HG02973 (cell line): ENCODE results near the gene PTPRG.

Source experiments
- ATAC-seq: cut with Tn5 transposase; IDR thresholded peaks from one replicate; pipeline ENCODE4 v1.9.1; 2021; ENCODE audit warnings: moderate library complexity; ENCODE audit not compliant: unreplicated experiment

PTPRG gene

GRCh38 chr3:62128681-62129080, 567.3 kb downstream of the PTPRG start:
- ATAC-seq: no peak

GRCh38 chr3:62131050-62131449, 569.7 kb downstream of the PTPRG start:
- no peak for ATAC-seq

- ATAC-seq: no peak
These were observed 570.2 kb downstream of the PTPRG start for GRCh38 chr3:62131620-62132019.

GRCh38 chr3:62132027-62132602, 570.7 kb downstream of the PTPRG start:
- no peak for ATAC-seq

GRCh38 chr3:62133015-62133414, 571.6 kb downstream of the PTPRG start:
- ATAC-seq: no peak

- ATAC-seq: no peak
These were observed 572.7 kb downstream of the PTPRG start for GRCh38 chr3:62134061-62134496.

- ATAC-seq: no peak
These were observed 574.4 kb downstream of the PTPRG start for GRCh38 chr3:62135741-62136140.

- ATAC-seq: no peak
These were observed 578.6 kb downstream of the PTPRG start for GRCh38 chr3:62139957-62140356.

- no peak for ATAC-seq
These were observed 581.1 kb downstream of the PTPRG start for GRCh38 chr3:62142331-62143085.

GRCh38 chr3:62143843-62144450, 582.6 kb downstream of the PTPRG start:
- ATAC-seq: no peak

GRCh38 chr3:62144482-62144881, 583.1 kb downstream of the PTPRG start:
- ATAC-seq: no peak

- no peak for ATAC-seq
These were observed 583.9 kb downstream of the PTPRG start for GRCh38 chr3:62145086-62145757.

GRCh38 chr3:62149539-62149938, 588.2 kb downstream of the PTPRG start:
- ATAC-seq: no peak

- no peak for ATAC-seq
These were observed 588.6 kb downstream of the PTPRG start for GRCh38 chr3:62149962-62150361.

GRCh38 chr3:62151591-62151990, 590.2 kb downstream of the PTPRG start:
- ATAC-seq: no peak

- no peak for ATAC-seq
These were observed 591.9 kb downstream of the PTPRG start for GRCh38 chr3:62153231-62153630.

- ATAC-seq: no peak
These were observed 593.2 kb downstream of the PTPRG start for GRCh38 chr3:62154457-62155148.

- ATAC-seq: no peak
These were observed 597.8 kb downstream of the PTPRG start for GRCh38 chr3:62159056-62159708.

GRCh38 chr3:62159709-62160092, 598.3 kb downstream of the PTPRG start:
- no peak for ATAC-seq

GRCh38 chr3:62161371-62161770, 600.0 kb downstream of the PTPRG start:
- no peak for ATAC-seq

GRCh38 chr3:62164196-62164595, 602.8 kb downstream of the PTPRG start:
- no peak for ATAC-seq
